ENCODE results near the gene RHOB. TPM values are rescaled to one million over a fixed set of nuclear protein-coding genes. Genes with fewer than 3 reads are reported as not detected.

Gene RHOB
- total and polyA plus RNA-seq, 2 of the 13 experiments (the other 11 are each of a cell fraction or from before 2014, with no cell fraction given): 192 to 268 TPM

DNA sequence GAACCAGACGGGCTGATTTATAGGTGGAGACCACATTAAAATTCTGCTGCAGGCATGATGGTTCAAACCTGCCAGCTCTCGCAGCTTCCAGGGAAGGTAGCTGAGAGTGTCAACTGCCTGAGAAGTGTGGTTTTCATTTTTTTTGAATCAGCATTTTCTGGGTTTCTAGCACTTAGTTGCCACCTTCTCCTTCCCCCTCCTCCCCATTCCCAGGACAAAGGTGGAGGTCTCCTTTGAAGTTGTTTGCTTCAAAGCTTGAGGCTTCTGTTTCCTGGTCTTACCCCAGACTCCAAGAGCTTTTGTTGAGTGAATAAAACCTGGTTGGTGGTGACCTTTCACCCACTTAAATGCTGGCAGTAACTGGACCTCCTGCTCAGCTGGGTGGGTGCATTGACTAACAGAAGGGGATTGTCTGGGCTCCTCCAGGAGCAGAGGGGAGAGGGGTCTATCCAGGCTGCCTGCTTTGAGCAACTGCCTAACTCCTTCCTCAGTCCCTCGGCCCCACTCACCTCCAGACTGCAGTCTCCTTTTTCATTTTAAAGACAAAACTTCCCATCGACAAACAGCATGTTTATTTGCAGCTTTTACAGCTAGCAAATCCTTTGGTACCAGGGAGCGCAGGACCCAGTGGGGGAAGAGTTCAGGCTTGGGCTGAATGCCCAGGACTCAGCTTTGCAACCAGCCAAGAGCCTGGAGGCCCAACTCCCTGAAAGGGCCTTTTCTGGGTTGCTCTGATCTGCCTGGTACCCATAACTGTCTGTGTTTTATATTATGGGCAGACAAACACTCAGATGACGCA is 3.5 kb downstream of the RHOB start (continued):
- peak; percentile 61; the same call in 1 of the 2 replicates for TF ChIP-seq SOX5 (CRISPR knock-in tag; IDR thresholded peaks at IDR 0.05; ENCODE audit: borderline replicate concordance)
- no peak for TF ChIP-seq NPAS2 (CRISPR knock-in tag; IDR thresholded peaks at IDR 0.05; ENCODE audit: borderline replicate concordance)
- TF ChIP-seq ZNF678 (CRISPR knock-in tag; IDR thresholded peaks at IDR 0.05): no peak
- no peak for TF ChIP-seq ZSCAN20 (CRISPR knock-in tag; IDR thresholded peaks at IDR 0.05; ENCODE audit: borderline replicate concordance)
- peak; percentile 27; the same call in 1 of the 2 replicates for TF ChIP-seq RCOR2 (CRISPR knock-in tag; IDR thresholded peaks at IDR 0.05)
- TF ChIP-seq NFIC (IDR thresholded peaks at IDR 0.05; ENCODE audit: low read length): peak; percentile 71
- no peak for TF ChIP-seq ZNF296 (CRISPR knock-in tag; conservative IDR thresholded peaks at IDR 0.05)
- peak; percentile 61 for TF ChIP-seq FOXJ3 (CRISPR knock-in tag; IDR thresholded peaks at IDR 0.05; ENCODE audit: borderline replicate concordance)
- no peak for TF ChIP-seq NFE2L2 (IDR thresholded peaks at IDR 0.05; ENCODE audit: low read length)
- TF ChIP-seq ZFP36L2 (CRISPR knock-in tag; IDR thresholded peaks at IDR 0.05): no peak
- no peak for TF ChIP-seq ZNF570 (CRISPR knock-in tag; IDR thresholded peaks at IDR 0.05; ENCODE audit: borderline replicate concordance)
- no peak; the same call in 1 of the 2 replicates for TF ChIP-seq SPEN (CRISPR knock-in tag; IDR thresholded peaks at IDR 0.05; ENCODE audit: low read depth)
- TF ChIP-seq NR2F6 (IDR thresholded peaks at IDR 0.05): peak; percentile 77
- TF ChIP-seq NR2F6 (CRISPR knock-in tag; IDR thresholded peaks at IDR 0.05): peak; percentile 32; the same call in 1 of the 2 replicates
- TF ChIP-seq CREM (IDR thresholded peaks at IDR 0.05): no peak
- TF ChIP-seq CREM (CRISPR knock-in tag; IDR thresholded peaks at IDR 0.05): no peak
- peak; percentile 53 to 66; a peak in 3 of 4 replicates for TF ChIP-seq EP300 (IDR thresholded peaks at IDR 0.05; ENCODE audit: low read depth in 2 of 2, low read length in 2 of 2)
- no peak for TF ChIP-seq EP300 (CRISPR knock-in tag; IDR thresholded peaks at IDR 0.05; ENCODE audit: borderline replicate concordance)
- no peak for TF ChIP-seq ZNF10 (CRISPR knock-in tag; IDR thresholded peaks at IDR 0.05; ENCODE audit: borderline replicate concordance, low read depth)
- peak; percentile 20; the same call in 1 of the 2 replicates for TF ChIP-seq ZFY (CRISPR knock-in tag; IDR thresholded peaks at IDR 0.05)
- TF ChIP-seq ZFP41 (CRISPR knock-in tag; IDR thresholded peaks at IDR 0.05; ENCODE audit: borderline replicate concordance): no peak
- TF ChIP-seq ZNF713 (CRISPR knock-in tag; IDR thresholded peaks at IDR 0.05): no peak
- peak; percentile 77 for TF ChIP-seq KDM2A (CRISPR knock-in tag; IDR thresholded peaks at IDR 0.05; ENCODE audit: borderline replicate concordance, low read depth)
- no peak for TF ChIP-seq ZNF891 (CRISPR knock-in tag; IDR thresholded peaks at IDR 0.05)
- no peak for TF ChIP-seq MTA1 (CRISPR knock-in tag; IDR thresholded peaks at IDR 0.05; ENCODE audit: borderline replicate concordance)
- peak; percentile 88 for TF ChIP-seq POLR2AphosphoS2 (IDR thresholded peaks at IDR 0.05; ENCODE audit: low read depth, low read length)
- TF ChIP-seq FOSL2 (CRISPR knock-in tag; IDR thresholded peaks at IDR 0.05): peak; percentile 18; the same call in 1 of the 2 replicates
- TF ChIP-seq ZNF580 (CRISPR knock-in tag; IDR thresholded peaks at IDR 0.05; ENCODE audit: borderline replicate concordance, low read depth): 0 out of 2 replicates have a peak, but pooled peaks have one; percentile 51
- TF ChIP-seq, protein P1, sequence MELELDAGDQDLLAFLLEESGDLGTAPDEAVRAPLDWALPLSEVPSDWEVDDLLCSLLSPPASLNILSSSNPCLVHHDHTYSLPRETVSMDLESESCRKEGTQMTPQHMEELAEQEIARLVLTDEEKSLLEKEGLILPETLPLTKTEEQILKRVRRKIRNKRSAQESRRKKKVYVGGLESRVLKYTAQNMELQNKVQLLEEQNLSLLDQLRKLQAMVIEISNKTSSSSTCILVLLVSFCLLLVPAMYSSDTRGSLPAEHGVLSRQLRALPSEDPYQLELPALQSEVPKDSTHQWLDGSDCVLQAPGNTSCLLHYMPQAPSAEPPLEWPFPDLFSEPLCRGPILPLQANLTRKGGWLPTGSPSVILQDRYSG (CRISPR knock-in tag; IDR thresholded peaks at IDR 0.05): peak; percentile 81
- TF ChIP-seq HOMEZ (CRISPR knock-in tag; IDR thresholded peaks at IDR 0.05; ENCODE audit: low read depth): no peak
- 0 out of 2 replicates have a peak, but pooled peaks have one; percentile 36 for TF ChIP-seq CBFB (CRISPR knock-in tag; IDR thresholded peaks at IDR 0.05)
